ENCODE data around the gene COLGALT1. TPM values are rescaled to one million over a fixed set of nuclear protein-coding genes. Genes with fewer than 3 reads are reported as not detected.

The COLGALT1 gene
- polyA plus RNA-seq, 3 donors = 21.5 to 68.3 (median 50.4) TPM

DNA sequence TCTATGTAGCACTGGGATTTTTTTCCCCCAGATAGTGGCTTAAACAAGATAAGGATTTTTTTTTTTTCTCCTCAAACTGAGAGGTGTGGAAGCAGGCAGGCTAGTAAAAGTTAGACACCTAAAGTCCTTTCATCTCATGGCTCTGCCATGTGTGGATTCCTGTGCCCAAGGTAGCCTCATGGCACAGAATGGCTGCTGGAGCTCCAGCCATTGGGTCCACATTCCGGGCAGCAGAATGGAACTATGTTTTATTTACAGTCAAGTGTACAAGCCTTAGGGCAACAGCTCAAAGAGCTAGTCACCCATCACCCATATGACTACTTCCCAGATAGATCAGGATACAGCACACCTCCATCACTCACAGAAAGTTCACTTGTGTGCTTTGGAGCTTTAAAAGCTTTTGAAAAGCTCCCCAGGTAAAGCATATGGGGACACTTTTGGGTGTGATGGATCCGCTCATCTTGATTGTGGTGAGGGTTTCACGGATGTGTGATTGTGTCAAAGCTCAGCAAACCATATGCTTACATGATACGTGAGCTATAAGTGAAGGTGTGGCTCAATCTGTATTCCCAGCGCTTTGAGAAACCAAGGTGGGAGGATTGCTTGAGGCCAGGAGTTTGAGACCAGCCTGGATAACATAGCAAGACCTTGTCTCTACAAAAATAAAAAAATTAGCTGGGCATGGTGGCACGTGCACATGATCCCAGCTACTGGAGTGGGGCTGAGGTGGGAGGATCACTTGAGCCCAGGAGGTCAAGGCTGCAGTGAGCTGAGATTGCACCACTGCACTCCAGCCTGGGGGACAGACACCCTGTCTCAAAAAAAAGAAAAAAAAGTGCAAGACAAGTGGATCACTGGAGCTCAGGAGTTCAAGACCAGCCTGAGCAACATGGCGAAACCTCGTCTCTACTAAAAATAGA, 25.9 kb upstream of the COLGALT1 start:
- no peak overlapping the region for H3K27ac ChIP-seq (ENCODE audit: low read depth, low read length)
- 73 to 78% (median 77%) methylated on average over 8 of the region's 8 CpGs for WGBS, 3 donors

- 12 to 32% (median 26%) methylated on average over 8 of the region's 8 CpGs for WGBS, 3 donors
- H3K27ac ChIP-seq (ENCODE audit: low read depth, low read length) = no peak overlapping the region
Measured at GRCh38 chr19:17530586-17530985, 24.9 kb upstream of the COLGALT1 start.

DNA sequence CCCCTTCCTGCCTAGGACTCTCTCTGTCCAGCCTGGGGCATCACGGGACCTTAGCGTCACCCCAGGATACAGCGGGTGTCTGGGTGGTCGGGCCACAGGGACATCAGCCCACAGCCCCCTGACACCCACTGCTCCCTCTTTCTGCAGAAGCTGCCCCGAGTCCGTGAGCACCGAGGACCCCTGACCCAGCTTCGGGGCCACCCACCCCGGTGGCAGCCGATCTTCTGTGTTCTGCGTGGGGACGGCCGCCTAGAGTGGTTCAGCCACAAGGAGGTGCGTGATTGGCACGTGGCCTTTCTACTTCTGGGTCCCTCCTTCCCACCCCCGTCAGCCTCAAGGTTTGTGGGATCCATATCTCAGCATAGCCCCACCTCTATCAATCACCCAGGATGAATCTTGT, 23.3 kb upstream of the COLGALT1 start:
- 72 to 88% (median 81%) methylated on average over 16 of the region's 16 CpGs for WGBS, 3 donors
- H3K27ac ChIP-seq (ENCODE audit: low read depth, low read length) = no peak overlapping the region

DNA sequence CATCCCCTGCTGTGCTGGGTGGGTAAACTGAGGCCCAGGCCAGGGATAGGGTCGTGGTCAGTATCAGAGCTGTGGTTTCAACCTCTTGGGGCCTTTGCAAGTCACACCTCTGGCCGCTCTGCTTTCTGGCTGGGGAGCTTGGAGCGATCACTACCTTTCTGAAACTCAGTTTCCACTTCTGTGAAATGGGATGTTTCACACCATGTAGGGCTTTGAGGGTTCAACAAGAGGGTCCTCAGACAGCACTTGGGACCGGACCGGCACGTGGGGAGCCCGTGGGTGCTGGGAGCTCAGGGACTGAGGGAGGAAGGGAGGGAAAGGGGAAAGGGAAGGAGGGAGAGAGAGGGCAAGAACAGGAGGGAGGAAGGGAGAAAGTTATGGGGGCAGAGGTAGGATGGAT, 22.9 kb upstream of the COLGALT1 start:
- WGBS, 3 donors = 68 to 73% (median 68%) methylated on average over 7 of the region's 7 CpGs

DNA sequence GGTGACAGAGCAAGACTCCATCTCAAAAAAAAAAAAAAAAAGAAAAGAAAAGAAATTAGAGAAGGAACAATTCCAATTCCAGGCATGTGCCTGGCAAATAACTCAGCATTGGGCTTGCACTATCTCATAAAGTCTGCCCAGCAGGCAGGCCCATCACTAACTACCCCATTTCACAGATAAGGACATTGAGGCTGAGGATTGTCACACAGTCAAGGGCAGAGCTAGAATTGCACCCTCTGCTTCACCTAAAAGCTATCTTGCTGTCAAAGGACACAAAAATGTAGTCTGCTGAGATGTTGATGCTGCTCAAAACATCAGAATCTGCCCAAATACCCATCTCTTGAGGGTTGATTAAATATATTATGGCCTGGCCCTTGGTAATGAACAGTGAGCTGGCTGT, 20.7 kb upstream of the COLGALT1 start:
- H3K27ac ChIP-seq (ENCODE audit: low read depth, low read length) = no peak overlapping the region

More for the DNA sequence above, 22.9 kb upstream of the COLGALT1 start:
- no peak overlapping the region for H3K27ac ChIP-seq (ENCODE audit: low read depth, low read length)

GRCh38 chr19:17536955-17537354, 18.5 kb upstream of the COLGALT1 start:
- 79 to 84% (median 82%) methylated on average over 6 of the region's 6 CpGs for WGBS, 3 donors
- no peak overlapping the region for H3K27ac ChIP-seq (ENCODE audit: low read depth, low read length)

DNA sequence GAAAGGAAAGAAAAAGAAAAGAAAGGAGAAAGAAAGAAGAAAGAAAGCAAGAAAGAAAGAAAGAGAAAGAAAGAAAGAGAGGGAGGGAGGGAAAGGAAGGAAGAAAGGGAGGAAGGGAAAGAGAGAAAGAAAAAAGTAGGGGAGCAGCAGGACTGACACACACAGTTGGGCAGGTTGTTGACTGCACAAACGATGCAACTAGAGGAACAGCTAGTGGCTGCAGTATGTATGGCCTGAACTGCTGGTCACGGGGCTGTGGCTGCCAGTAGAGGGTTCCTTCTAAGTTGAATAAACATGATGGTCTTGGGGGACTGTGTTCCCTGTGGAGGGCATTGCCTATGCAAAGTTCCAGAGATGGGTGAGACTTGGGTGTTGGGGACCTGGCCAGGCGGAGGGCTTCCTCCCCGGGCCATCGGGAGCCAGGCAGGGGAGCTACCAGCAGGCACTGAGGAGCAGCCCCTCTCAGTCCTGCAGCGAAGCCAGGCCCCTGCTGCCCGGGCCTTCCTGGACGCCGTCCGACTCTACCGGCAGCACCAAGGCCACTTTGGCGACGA, 16.7 kb upstream of the COLGALT1 start:
- 6 to 7% (median 6%) methylated on average over 13 of the region's 13 CpGs for WGBS, 3 donors

GRCh38 chr19:17539238-17540117, 16.0 kb upstream of the COLGALT1 start:
- H3K27ac ChIP-seq (ENCODE audit: low read depth, low read length) = no peak overlapping the region
- 1% methylated on average over 80 to 82 of the region's 82 CpGs for WGBS, 3 donors

More for the DNA sequence above, 16.7 kb upstream of the COLGALT1 start:
- H3K27ac ChIP-seq (ENCODE audit: low read depth, low read length) = no peak overlapping the region

DNA sequence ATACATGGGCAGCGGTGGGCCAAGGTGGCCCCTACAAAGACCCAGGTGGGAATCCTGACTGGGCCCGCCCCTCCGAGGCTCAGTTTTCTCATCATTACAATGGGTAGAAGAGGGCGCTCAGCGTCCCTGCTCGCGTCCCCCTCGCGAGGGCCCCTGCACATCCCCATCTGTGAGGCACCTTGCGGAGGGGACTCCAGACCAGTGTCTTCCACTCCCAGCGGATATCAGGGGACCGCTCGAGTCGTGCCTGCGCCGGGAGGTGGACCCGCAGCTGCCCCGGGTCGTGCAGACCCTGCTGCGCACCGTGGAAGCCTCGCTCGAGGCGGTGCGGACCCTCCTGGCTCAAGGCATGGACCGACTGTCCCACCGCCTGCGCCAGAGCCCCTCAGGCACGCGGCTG, 15.3 kb upstream of the COLGALT1 start:
- 68 to 85% (median 79%) methylated on average over 28 to 30 of the region's 30 CpGs for WGBS, 3 donors
- no peak overlapping the region for H3K27ac ChIP-seq (ENCODE audit: low read depth, low read length)

DNA sequence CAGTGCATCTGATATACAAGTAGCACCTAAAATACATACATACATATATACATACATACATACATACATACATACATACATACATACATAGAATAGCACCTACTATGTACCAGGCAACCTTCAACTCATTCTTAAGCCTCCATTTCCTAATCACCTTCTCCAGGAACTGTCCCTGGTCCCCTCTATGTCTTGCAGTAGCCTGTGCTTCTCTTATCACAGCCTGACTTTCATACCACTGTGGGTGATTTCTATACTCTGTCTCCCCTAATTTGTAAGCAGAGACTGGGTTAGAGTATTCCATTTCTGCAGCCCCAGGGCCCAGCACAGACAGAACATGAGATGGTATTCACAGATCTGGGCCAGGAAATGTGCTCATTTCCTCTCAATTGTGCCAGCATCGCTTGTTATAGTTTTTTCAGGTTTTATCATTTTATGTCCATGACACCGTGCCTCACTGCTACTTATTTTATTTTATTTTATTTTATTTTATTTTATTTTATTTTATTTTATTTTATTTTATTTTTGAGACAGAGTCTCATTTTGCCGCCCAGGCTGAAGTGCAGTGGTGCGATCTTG, 14.2 kb upstream of the COLGALT1 start:
- 74 to 89% (median 75%) methylated on average over 4 of the region's 4 CpGs for WGBS, 3 donors
- H3K27ac ChIP-seq (ENCODE audit: low read depth, low read length) = no peak overlapping the region

GRCh38 chr19:17542042-17542441, 13.4 kb upstream of the COLGALT1 start:
- no peak overlapping the region for H3K27ac ChIP-seq (ENCODE audit: low read depth, low read length)
- whole genome bisulfite sequencing, 3 donors = 74 to 81% (median 77%) methylated on average over 15 of the region's 15 CpGs

DNA sequence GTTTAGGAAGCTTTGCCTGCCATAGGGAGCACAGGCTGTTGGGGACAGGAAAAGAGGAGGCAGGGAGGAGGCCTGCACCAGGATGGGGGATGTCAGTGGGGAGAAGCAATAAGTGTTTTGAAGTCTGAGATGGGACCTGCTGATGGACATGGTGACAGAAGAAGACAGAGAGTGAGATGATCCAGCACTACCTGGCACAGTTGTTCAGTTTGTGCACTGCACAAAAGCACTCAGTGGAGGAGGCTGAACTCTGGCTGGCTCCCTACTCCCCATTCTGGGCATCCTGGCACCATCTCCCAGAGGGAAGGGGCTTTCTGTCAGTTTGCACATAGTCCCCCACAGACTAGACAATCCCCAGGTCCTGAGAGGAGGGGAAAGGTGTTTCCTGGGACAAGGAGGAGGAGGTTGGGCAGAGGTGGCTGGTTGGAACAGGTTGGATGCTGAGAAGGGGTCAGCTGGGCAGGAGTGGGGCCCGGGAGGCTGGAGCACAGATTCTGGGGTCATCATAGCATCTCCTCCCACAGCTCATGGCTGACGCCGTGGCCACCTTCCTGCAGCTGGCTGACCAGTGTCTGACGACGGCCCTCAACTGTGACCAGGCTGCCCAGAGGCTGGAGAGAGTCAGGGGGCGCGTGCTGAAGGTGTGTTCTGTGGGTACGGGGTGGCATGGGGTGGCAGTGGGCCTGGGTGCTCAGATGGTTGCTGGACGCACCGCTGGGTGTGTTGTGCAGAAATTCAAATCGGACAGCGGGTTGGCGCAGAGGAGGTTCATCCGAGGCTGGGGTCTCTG, 12.5 kb upstream of the COLGALT1 start:
- WGBS, 3 donors = 77 to 90% (median 89%) methylated on average over 14 of the region's 14 CpGs

DNA sequence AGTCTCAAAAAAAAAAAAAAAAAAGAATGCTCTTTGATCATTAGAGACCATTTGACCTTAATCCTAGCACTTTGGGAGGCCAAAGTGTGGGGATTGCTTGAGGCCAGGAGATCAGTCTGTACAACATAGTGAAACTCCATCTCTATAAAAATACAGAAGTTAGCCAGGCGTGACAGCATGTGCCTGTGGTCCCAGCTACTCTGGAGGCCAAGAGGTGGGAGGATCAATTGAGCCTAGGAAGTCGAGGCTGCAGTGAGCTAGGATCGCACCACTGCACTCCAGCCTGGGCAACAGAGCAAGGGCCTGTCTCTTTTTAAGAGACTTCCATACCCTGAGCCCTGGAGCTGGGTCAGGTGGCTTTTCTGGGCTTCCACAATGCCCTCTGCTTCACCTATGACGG, 11.5 kb upstream of the COLGALT1 start:
- H3K27ac ChIP-seq (ENCODE audit: low read depth, low read length) = no peak overlapping the region
- WGBS, 3 donors = 69 to 82% (median 70%) methylated on average over 4 of the region's 4 CpGs

More for the DNA sequence above, 12.5 kb upstream of the COLGALT1 start:
- H3K27ac ChIP-seq (ENCODE audit: low read depth, low read length) = no peak overlapping the region

DNA sequence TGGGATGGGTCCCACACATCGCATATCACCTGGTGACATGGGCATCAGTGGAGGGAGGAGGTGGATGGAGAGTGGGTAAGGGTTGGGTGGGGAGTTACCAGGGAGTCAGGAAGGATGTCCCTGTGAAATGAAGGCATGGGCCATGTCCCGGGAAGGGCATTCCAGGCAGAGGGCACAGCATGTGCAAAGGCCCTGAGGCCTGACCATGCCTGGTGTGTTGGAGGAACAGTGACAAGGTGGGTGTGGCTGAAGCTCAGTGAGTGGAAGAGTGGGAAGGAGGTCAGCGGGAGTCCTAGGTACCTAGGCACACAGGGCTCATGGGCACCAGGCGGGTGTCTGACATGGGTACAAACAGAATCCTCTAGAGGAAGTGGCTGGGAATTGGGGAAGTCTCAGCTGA, 11.0 kb upstream of the COLGALT1 start:
- WGBS, 3 donors = 80 to 95% (median 94%) methylated on average over 4 of the region's 4 CpGs
- no peak overlapping the region for H3K27ac ChIP-seq (ENCODE audit: low read depth, low read length)

DNA sequence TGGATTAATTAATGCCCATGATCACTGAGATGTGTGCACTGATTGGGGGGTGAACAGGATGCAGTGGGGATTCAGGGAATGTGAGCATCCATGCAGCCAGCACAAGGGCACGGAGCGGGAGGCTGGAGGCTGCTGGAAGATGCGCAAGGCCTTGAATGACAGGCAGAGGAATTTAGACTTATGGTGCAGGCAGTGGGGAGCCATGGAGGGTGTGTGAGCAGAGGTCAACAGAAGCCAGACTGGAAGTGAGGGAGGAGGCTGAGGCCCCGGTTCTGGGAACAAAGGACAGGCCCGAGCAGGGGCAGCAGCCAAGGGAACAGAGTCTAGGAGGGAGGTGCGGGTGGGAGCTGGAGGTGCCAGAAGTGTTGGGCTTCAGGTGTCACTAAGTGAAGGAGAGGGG, 7.3 kb upstream of the COLGALT1 start:
- WGBS, 3 donors = 82 to 85% (median 83%) methylated on average over 6 of the region's 6 CpGs
- no peak overlapping the region for H3K27ac ChIP-seq (ENCODE audit: low read depth, low read length)

DNA sequence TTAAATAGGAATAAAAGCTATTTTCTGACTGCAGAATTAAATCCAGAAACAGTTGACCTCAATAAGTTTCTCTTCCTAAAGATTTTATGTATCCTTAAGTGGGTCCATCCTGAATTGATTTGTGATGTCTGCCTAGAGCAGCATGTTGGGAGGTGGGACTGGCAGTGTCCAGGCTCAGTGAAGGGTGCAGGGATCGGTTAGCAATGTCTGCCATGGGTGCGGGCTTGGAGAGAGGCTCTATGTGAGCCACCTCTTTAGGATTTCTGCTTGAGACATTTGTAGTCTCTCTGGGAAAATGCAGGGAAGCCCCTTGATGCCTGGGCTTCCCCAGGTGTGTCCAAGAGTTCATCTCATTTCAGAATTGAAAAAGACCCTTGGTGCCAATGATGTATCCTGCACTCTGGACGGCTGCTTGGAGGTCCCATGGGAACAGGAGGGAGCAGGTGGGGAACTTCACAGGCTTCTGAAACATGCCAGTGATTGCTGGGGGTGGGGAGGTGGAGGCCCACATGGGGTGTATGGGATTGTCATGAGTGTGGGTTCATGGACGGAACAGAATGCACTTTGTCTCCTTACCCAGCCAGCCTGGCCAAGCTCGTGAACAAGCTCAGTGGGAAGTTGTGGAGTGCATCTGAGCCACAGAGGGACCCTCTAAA, 6.2 kb upstream of the COLGALT1 start:
- 71 to 84% (median 76%) methylated on average over 5 of the region's 5 CpGs for WGBS, 3 donors

GRCh38 chr19:17550076-17550667, 5.3 kb upstream of the COLGALT1 start:
- WGBS, 3 donors = 91 to 95% (median 95%) methylated on average over 4 of the region's 4 CpGs
- H3K27ac ChIP-seq (ENCODE audit: low read depth, low read length) = no peak overlapping the region

More for the DNA sequence above, 6.2 kb upstream of the COLGALT1 start:
- H3K27ac ChIP-seq (ENCODE audit: low read depth, low read length) = no peak overlapping the region

Measured in adipose tissue (tissue), 3 donors.